Naive B cell (primary cell): ENCODE measurements around the gene PSD2. TPM values are rescaled to one million over a fixed set of nuclear protein-coding genes. Genes with fewer than 3 reads are reported as not detected.

Source experiments
- ATAC-seq, 2 donors: fragments of 150-1000 bp; cut with Tn5 transposase; 2 replicates each; pipeline ENCODE4 v1.10.0; 2021; ENCODE audit warnings: low read depth in 2 of 2, mild to moderate bottlenecking in 2 of 2, moderate library complexity in 2 of 2
- DNase-seq: peaks from one replicate; pipeline ENCODE4 v3.0.0; 2022
- H3K27ac Mint-ChIP-seq, 6 donors: one replicate each; pipeline ENCODE4 v1.8.0; 2020 to 2022; ENCODE audit warnings: mild to moderate bottlenecking in 6 of 6, mixed read lengths in 6 of 6, moderate library complexity in 5 of 6, inconsistent platforms in 2 of 6
- H3K27me3 Mint-ChIP-seq, 3 donors: one replicate each; pipeline ENCODE4 v1.8.0; 2021 to 2022; ENCODE audit warnings: mixed read lengths in 3 of 3, mild to moderate bottlenecking in 1 of 3
- H3K36me3 Mint-ChIP-seq, 2 donors: one replicate each; pipeline ENCODE4 v1.8.0; 2020 to 2022; ENCODE audit warnings: mixed read lengths in 2 of 2, inconsistent platforms in 1 of 2, mild to moderate bottlenecking in 1 of 2
- H3K4me1 Mint-ChIP-seq, 3 donors: one replicate each; pipeline ENCODE4 v1.8.0; 2020 to 2022; ENCODE audit warnings: mixed read lengths in 3 of 3, inconsistent platforms in 1 of 3, mild to moderate bottlenecking in 1 of 3, moderate library complexity in 1 of 3
- H3K4me3 Mint-ChIP-seq, 8 donors: one replicate each; pipeline ENCODE4 v1.8.0; 2020 to 2022; ENCODE audit warnings: mild to moderate bottlenecking in 8 of 8, mixed read lengths in 8 of 8, moderate library complexity in 8 of 8, inconsistent platforms in 2 of 8
- H3K9me3 Mint-ChIP-seq, 7 donors: one replicate each; pipeline ENCODE4 v1.8.0; 2020 to 2022; ENCODE audit warnings: mixed read lengths in 7 of 7, mild to moderate bottlenecking in 5 of 7, inconsistent platforms in 2 of 7, moderate library complexity in 1 of 7
- polyA plus RNA-seq, 6 donors: library from polyadenylated mRNA; unstranded; fragments of 300-500 nt; fragmentation: Illumina TruSeq; gene quantifications; one replicate each; pipeline ENCODE4 v1.2.3, GENCODE V29; 2021; ENCODE audit warnings: low read depth in 6 of 6

PSD2 gene
- polyA plus RNA-seq, 6 donors from 2014 or later = not detected

DNA sequence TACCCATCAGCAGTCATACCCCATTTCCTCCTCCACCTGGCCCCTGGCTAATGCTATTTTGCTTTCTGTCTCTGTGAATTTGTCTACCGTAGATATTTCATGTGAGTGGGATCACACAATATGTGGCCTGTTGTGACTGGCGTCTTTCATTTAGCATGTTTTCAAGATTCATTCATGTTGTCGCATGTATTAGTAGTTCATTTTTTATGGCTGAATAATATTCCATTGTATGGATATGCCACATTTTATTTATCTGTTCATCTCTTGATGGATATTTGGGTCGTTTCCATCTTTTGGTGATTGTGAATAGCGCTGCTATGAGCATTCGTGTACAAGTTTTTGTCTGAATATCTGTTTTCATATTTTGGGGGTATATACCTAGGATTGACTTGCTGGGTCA is 33.9 kb downstream of the PSD2 start:
- H3K27me3 Mint-ChIP-seq = peaks cover 23 to 60% (median 56%) of the 10 kb centered on the region in 3 donors
- ATAC-seq (no peak), DNase-seq (no peak)
- no peaks in the 10 kb centered on the region for H3K4me1 Mint-ChIP-seq
- no peak overlapping the region for H3K27ac Mint-ChIP-seq
- H3K36me3 Mint-ChIP-seq = peaks cover 0 to 9% of the 10 kb centered on the region in 2 donors
- no peak overlapping the region for H3K4me3 Mint-ChIP-seq
- H3K9me3 Mint-ChIP-seq = peaks cover 0 to 9% (median 2%) of the 10 kb centered on the region in 7 donors

DNA sequence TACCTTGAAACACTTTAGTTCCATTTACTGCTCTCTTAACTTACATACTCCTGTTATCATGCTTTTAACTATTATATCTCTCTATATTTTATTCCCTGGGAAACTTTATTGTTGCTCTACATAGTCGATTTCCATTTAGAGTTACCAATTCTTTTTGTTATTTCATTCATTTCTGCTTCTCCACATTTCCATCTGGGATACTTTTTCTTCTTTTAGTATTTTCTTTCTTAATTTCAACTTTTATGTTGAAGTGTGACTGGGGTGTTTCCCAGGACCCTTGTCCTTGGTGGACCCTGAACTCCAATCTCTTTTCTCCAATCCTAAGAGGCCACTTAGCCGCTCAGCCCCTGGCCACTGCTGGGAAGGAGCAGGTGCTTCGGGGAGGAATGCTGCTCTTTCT is 36.0 kb downstream of the PSD2 start:
- H3K27ac Mint-ChIP-seq = no peak overlapping the region
- DNase-seq (no peak), ATAC-seq (no peak)
- H3K4me1 Mint-ChIP-seq = no peaks in the 10 kb centered on the region
- peaks cover 0 to 9% (median 2%) of the 10 kb centered on the region in 7 donors for H3K9me3 Mint-ChIP-seq
- peaks cover 33 to 68% (median 66%) of the 10 kb centered on the region in 3 donors for H3K27me3 Mint-ChIP-seq
- H3K4me3 Mint-ChIP-seq = no peak overlapping the region
- peaks cover 0 to 16% of the 10 kb centered on the region in 2 donors for H3K36me3 Mint-ChIP-seq

DNA sequence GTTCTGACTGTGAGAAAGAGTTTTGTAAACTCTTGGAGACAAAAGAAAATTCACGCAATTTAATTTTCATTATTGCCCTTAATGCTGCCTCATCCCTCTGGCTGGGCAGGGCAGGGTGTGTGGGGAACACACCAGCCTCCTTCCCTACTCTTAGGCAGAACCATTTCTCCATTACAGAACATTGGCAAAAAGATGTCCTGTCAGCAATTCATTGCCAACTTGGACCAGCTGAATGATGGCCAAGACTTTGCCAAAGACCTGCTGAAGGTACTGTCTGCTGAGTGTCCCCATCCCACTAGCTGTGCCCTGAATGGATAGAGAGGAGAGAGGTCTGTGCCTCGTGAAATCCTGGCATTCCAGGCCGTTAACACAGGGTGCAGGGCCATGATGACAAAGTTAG is 37.9 kb downstream of the PSD2 start:
- Mint-ChIP-seq H3K36me3 (peaks cover 0 to 9% of the 10 kb centered on the region in 2 donors), H3K4me3 (no peak overlapping the region), H3K4me1 (no peaks in the 10 kb centered on the region), H3K27me3 (peaks cover 33 to 61% (median 55%) of the 10 kb centered on the region in 3 donors), H3K9me3 (peaks cover 0 to 5% (median 1%) of the 10 kb centered on the region in 7 donors), H3K27ac (peak overlapping the region in 1 of 6 donors; percentile 74)
- DNase-seq (no peak), ATAC-seq (no peak)

DNA sequence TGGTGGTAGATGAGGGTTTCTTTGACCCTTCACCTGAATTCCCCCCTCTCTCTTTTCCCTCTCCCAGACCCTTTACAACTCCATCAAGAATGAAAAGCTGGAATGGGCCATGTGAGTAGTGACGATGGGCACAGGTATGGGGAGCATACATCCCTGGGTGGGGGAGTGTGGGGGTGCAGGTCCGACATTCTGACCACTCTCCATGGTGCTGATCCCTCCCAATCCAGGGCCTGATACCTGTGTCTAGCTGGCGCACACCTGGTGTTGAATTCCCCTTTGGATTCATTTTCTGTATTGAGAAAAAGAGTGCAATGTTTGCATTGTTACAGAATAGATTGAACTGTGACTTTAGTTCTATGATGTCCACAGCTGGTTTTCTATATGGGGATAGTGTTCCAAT is 40.0 kb downstream of the PSD2 start:
- Mint-ChIP-seq H3K4me1 (no peaks in the 10 kb centered on the region), H3K27ac (no peak overlapping the region), H3K9me3 (peaks cover 0 to 4% (median 0%) of the 10 kb centered on the region in 7 donors), H3K27me3 (peaks cover 35 to 70% (median 60%) of the 10 kb centered on the region in 3 donors), H3K4me3 (no peak overlapping the region), H3K36me3 (peaks cover 0 to 9% of the 10 kb centered on the region in 2 donors)
- DNase-seq (no peak), ATAC-seq (no peak)

DNA sequence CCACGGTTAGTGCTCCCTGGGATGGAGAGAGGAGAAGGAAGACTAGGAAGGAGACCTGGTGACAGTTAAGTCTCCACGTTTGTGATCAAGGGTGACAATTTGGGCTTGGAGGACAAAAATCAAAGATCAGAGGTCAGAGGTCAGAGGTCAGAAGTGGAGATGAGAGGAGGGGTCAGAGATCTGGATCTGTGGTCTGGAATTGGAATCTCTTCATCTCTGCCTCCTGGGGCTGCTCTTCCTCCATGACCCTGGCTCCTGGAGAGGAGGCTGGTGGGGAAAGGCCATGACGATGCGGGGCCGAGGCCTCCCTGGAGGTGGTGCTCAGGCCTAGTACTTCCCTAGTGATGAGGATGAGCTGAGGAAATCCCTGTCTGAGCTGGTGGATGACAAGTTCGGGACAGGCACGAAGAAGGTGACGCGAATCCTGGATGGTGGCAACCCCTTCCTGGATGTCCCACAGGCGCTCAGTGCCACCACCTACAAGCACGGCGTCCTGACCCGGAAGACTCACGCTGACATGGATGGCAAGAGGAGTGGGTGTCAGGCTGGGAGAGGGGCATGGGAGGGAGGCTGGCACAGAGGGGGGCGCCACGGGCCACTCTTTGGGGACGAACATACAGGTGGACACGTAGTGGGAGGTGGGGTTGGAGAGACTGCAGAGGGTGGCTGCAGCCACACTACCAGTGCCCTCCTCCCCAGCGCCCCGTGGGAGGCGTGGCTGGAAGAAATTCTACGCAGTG is 41.0 kb downstream of the PSD2 start:
- Mint-ChIP-seq H3K27ac (no peak overlapping the region), H3K9me3 (no peaks in the 10 kb centered on the region), H3K27me3 (peaks cover 35 to 71% (median 50%) of the 10 kb centered on the region in 3 donors), H3K4me3 (no peak overlapping the region), H3K4me1 (no peaks in the 10 kb centered on the region), H3K36me3 (peaks cover 0 to 9% of the 10 kb centered on the region in 2 donors)
- ATAC-seq = no peak
- DNase-seq = no peak

DNA sequence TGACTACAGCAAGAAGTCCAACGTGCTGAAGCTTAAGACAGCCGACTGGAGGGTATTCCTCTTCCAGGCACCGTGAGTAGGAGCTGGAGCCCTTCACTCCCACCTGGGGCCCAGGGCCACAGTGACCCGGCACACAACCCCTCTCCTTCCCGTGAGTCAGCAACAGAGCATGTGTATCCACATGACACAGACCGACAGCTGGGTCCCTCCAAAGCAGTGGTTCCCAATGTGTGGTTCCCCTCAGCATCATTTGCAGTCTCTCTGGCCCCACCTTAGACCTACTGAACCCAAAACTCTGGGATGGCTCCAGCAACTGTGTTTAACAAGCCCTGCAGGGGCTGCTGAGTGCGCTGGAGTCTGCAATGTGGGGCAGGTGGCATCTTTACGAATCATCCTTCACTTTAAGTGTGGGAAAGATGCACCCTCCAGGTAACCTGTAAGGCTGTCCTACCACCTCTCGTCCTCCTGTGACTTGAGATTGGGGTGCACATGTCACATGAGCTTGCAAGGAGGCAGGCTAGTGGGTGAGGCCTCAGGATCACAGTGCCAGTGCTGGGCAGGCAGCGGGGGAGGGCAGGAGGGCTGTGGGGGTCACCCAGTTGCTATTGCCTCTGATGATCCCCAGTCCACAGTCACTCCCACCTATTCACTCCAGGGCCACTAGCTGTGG is 42.2 kb downstream of the PSD2 start:
- H3K27me3 Mint-ChIP-seq = peaks cover 33 to 73% (median 45%) of the 10 kb centered on the region in 3 donors
- ATAC-seq = no peak
- DNase-seq = no peak
- H3K4me3 Mint-ChIP-seq = no peak overlapping the region
- peaks cover 0 to 9% of the 10 kb centered on the region in 2 donors for H3K36me3 Mint-ChIP-seq
- H3K9me3 Mint-ChIP-seq = no peaks in the 10 kb centered on the region
- no peak overlapping the region for H3K27ac Mint-ChIP-seq
- no peaks in the 10 kb centered on the region for H3K4me1 Mint-ChIP-seq

DNA sequence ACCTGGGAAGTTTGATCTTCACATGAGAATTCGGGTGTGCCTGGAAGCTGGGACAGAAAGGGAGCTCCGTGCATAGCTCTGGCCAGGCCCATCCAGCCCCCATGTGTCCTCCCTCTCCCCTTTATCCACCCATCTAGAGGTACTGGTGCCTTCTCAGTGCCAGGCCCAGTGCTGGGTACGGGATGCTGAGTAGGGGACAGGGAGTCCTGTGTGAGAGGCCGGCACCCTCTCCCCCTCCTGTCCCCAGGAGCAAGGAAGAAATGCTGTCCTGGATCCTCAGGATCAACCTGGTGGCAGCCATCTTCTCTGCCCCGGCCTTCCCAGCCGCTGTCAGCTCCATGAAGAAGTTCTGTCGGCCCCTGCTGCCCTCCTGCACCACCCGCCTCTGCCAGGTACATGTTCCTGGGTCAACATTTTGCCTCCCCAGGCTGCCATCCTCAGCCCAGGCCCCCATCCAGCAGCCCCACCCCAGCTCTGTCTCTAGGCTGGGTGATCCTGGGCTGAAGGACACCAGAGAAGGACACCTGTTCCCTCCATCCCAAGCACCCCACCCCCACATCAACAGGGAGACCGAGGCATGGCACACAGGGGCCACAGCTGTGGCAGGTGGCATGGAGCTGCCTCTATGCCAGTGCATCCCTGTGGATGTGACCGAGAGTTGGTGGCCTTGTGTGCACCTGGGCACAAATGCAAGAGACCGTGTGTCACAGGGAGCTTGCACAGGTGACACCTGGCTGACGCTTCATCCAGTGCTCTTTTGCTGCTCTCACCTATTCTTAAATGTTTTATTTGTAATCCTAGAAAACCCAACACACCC is 43.0 kb downstream of the PSD2 start:
- Mint-ChIP-seq H3K4me1 (no peaks in the 10 kb centered on the region), H3K27ac (no peak overlapping the region), H3K36me3 (peaks cover 0 to 9% of the 10 kb centered on the region in 2 donors), H3K27me3 (peaks cover 27 to 73% (median 41%) of the 10 kb centered on the region in 3 donors), H3K4me3 (no peak overlapping the region), H3K9me3 (no peaks in the 10 kb centered on the region)
- ATAC-seq (no peak), DNase-seq (no peak)

DNA sequence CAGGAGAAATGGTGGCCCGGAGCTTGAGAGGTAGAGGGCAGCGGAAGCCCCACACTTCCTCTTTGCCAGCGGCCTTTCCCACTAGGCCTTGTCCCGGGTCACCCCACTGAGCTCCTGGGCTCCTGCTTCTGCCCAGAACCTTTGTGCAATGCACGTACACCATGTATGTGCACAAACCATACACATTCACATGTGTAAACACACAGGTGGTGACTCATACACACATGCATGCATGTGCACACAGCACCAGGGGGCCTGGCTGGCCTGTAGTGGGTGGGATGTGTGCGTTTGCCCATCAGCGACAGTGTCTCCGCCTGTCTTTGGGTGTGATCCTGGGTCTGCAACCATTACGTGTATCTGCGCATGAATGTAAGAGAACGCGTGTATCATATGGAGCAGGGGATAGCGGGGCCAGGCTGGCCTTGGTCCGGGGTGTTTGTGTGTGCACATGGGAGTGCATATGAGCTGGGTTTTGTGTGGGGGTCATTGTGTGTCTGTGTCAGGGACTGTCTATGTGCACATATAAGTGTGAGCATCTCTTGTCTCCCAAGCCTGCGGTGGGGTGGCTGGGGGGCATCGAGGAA is 43.7 kb downstream of the PSD2 start:
- Mint-ChIP-seq H3K4me1 (peaks cover 0 to under 1% (median under 1%) of the 10 kb centered on the region in 3 donors), H3K4me3 (peak overlapping the region in 1 of 8 donors; percentile 33), H3K36me3 (peaks cover 0 to 9% of the 10 kb centered on the region in 2 donors), H3K27ac (no peak overlapping the region), H3K9me3 (no peaks in the 10 kb centered on the region), H3K27me3 (peaks cover 26 to 68% (median 38%) of the 10 kb centered on the region in 3 donors)
- DNase-seq = no peak
- ATAC-seq = no peak

DNA sequence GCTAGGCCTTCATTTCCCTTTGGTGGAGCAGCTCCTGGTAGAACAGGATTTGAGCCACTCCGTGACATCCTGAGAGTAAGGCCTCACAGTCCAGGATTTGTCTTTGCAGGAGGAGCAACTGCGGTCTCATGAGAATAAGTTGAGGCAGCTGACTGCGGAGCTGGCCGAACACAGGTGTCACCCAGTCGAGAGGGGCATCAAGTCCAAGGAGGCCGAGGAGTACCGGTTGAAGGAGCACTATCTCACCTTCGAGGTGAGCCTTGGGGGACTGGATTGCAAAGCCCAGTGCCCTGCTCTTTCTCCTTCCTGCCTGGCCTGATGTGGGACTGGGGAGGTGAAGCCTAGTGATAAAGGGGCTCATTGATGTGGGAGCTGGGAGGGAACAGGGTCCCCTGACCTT is 44.3 kb downstream of the PSD2 start:
- H3K4me1 Mint-ChIP-seq = peaks cover 4 to 6% (median 5%) of the 10 kb centered on the region in 3 donors
- no peak overlapping the region for H3K27ac Mint-ChIP-seq
- peaks cover 25 to 68% (median 38%) of the 10 kb centered on the region in 3 donors for H3K27me3 Mint-ChIP-seq
- ATAC-seq (no peak), DNase-seq (no peak)
- peaks cover 0 to 9% of the 10 kb centered on the region in 2 donors for H3K36me3 Mint-ChIP-seq
- no peaks in the 10 kb centered on the region for H3K9me3 Mint-ChIP-seq
- H3K4me3 Mint-ChIP-seq = peak overlapping the region in 1 of 8 donors; percentile 33

DNA sequence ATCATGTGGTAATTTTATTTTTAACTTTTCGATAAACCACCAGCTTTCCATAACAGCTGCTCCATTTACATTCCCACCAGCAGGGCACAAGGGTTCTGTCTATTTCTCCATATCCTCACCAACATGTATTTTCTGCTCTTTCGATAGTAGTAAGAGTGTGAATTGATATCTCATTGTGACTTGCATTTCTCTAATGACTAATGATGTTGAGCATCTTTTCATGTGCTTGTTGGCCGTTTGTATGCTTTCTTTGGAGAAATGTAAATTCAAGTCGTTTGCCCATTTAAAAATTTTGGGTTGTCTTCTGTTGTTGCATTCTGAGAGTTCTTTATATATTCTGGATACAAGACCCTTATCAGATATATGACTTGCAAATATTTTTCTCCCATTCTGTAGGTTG is 45.9 kb downstream of the PSD2 start:
- peaks cover 4 to 6% (median 5%) of the 10 kb centered on the region in 3 donors for H3K4me1 Mint-ChIP-seq
- no peak for ATAC-seq
- peaks cover 24 to 62% (median 37%) of the 10 kb centered on the region in 3 donors for H3K27me3 Mint-ChIP-seq

DNA sequence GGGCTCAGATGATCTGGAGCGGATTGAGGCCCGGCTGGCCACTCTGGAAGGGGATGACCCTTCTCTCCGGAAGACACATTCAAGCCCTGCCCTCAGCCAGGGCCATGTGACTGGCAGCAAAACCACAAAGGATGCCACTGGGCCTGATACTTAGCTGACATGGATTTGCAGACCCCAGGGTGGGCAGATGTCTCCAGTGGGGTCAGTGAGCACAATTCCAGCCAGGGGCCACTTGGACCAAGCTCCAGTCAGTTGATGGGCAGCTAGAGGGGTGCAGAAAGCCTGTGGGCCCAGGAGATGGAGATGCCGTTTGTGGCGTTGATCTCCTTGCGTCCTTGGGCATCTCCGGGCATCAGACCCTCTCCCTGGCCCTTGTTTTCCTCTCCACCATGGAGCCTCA is 46.7 kb downstream of the PSD2 start:
- H3K4me3 Mint-ChIP-seq = peak overlapping the region in 1 of 8 donors; percentile 37
- no peaks in the 10 kb centered on the region for H3K9me3 Mint-ChIP-seq
- no peak for DNase-seq
- no peak for ATAC-seq
- H3K4me1 Mint-ChIP-seq = peaks cover 5 to 12% (median 6%) of the 10 kb centered on the region in 3 donors
- peak overlapping the region in 1 of 6 donors; percentile 38 for H3K27ac Mint-ChIP-seq
- H3K27me3 Mint-ChIP-seq = peaks cover 24 to 56% (median 34%) of the 10 kb centered on the region in 3 donors
- no peaks in the 10 kb centered on the region for H3K36me3 Mint-ChIP-seq

More for the DNA sequence above, 45.9 kb downstream of the PSD2 start:
- no peak for DNase-seq
- Mint-ChIP-seq H3K9me3 (no peaks in the 10 kb centered on the region), H3K4me3 (no peak overlapping the region), H3K36me3 (peaks cover 0 to 2% of the 10 kb centered on the region in 2 donors), H3K27ac (no peak overlapping the region)

DNA sequence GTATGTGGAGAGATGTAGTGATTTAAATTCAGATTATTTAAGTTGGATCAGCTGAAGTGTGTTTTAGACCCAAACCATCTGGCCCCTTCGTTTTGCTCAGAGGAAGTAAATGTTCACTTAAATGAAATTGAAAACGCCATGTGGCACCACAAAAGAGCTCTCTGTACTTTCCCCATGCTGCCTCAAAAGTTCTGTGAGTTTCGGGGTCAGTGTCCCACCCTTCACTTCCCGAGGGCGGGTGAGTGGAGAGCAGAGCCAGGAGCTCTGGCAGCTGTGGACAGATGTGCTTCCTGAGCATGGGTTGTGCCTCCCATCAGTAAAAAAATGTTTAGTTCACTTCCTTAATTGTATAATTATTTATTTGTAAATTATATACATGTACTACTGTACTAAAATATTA is 48.4 kb downstream of the PSD2 start:
- Mint-ChIP-seq H3K36me3 (no peaks in the 10 kb centered on the region), H3K9me3 (no peaks in the 10 kb centered on the region), H3K4me3 (no peak overlapping the region), H3K27ac (no peak overlapping the region), H3K27me3 (peaks cover 24 to 50% (median 34%) of the 10 kb centered on the region in 3 donors), H3K4me1 (peaks cover 5 to 18% (median 8%) of the 10 kb centered on the region in 3 donors)
- DNase-seq (no peak), ATAC-seq (no peak)
